Measurements from ENCODE around the gene PCAT7. TPM values are rescaled to one million over a fixed set of nuclear protein-coding genes. Genes with fewer than 3 reads are reported as not detected.

Gene PCAT7
- total RNA-seq, 6 donors from 2014 or later: 0.10 to 0.24 TPM; not detected in 4

DNA sequence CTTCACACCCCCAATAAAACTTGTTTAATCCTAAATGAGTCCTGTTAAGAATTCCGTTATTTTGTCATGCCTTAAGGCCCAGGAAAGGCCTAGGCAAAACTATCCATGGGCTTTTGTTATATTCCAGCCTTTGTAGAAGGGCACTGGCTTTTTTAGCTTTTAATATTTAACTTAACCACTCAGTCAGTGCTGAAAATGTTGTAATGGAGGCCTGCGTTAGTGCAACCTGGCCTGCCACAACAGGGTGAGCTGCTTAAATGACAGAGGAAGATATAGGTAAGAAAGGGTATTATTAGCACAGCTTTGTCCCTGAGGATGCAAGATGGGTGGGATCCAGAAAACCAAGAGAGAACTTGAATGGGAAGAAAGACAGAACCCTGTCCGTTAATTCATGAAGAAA is 40.2 kb upstream of the PCAT7 start:
- H3K36me3 ChIP-seq: no peaks in the 10 kb centered on the region
- H3K27me3 ChIP-seq: no peaks in the 10 kb centered on the region
- no peak overlapping the region for H3K4me3 ChIP-seq
- TF ChIP-seq EP300 (IDR thresholded peaks at IDR 0.05) (no peak), POLR2AphosphoS5 (IDR thresholded peaks at IDR 0.05) (no peak), POLR2A (IDR thresholded peaks at IDR 0.05) (no peak)
- TF ChIP-seq, protein P1, sequence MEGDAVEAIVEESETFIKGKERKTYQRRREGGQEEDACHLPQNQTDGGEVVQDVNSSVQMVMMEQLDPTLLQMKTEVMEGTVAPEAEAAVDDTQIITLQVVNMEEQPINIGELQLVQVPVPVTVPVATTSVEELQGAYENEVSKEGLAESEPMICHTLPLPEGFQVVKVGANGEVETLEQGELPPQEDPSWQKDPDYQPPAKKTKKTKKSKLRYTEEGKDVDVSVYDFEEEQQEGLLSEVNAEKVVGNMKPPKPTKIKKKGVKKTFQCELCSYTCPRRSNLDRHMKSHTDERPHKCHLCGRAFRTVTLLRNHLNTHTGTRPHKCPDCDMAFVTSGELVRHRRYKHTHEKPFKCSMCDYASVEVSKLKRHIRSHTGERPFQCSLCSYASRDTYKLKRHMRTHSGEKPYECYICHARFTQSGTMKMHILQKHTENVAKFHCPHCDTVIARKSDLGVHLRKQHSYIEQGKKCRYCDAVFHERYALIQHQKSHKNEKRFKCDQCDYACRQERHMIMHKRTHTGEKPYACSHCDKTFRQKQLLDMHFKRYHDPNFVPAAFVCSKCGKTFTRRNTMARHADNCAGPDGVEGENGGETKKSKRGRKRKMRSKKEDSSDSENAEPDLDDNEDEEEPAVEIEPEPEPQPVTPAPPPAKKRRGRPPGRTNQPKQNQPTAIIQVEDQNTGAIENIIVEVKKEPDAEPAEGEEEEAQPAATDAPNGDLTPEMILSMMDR (IDR thresholded peaks at IDR 0.05): no peak
- H3K9me3 ChIP-seq: no peaks in the 10 kb centered on the region
- DNase-seq (no peak), ATAC-seq (ENCODE audit: low FRiP score in 2 of 2) (no peak)
- 76 to 86% methylated on average over 3 of the region's 3 CpGs for WGBS, 2 donors
- no peak overlapping the region for H3K27ac ChIP-seq
- no peaks in the 10 kb centered on the region for H3K4me1 ChIP-seq

DNA sequence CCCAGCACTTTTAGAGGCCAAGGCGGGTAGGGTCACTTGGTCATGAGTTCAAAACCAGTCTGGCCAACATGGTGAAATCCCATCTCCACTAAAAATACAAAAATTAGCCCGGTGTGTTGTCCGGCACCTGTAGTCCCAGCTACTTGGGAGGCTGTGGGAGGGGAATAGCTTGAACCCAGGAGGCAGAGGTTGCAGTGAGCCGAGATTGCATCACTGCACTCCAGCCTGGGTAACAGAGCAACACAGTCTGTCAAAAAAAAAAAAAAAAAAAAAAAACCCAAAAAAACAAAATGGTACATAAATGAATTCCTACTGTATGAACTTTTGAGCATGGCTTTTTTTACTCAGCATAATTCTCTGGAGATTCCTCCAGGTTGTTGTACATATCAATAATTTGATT is 37.6 kb upstream of the PCAT7 start:
- Histone ChIP-seq H3K27ac (no peak overlapping the region), H3K4me3 (no peak overlapping the region), H3K4me1 (no peaks in the 10 kb centered on the region), H3K36me3 (no peaks in the 10 kb centered on the region), H3K9me3 (no peaks in the 10 kb centered on the region), H3K27me3 (no peaks in the 10 kb centered on the region)
- TF ChIP-seq EP300 (IDR thresholded peaks at IDR 0.05) (no peak), POLR2AphosphoS5 (IDR thresholded peaks at IDR 0.05) (no peak), POLR2A (IDR thresholded peaks at IDR 0.05) (no peak)
- TF ChIP-seq, protein P1 (IDR thresholded peaks at IDR 0.05): no peak
- ATAC-seq (ENCODE audit: low FRiP score in 2 of 2) (no peak), DNase-seq (no peak)
- 94 to 100% methylated on average over 4 of the region's 4 CpGs for WGBS, 2 donors

DNA sequence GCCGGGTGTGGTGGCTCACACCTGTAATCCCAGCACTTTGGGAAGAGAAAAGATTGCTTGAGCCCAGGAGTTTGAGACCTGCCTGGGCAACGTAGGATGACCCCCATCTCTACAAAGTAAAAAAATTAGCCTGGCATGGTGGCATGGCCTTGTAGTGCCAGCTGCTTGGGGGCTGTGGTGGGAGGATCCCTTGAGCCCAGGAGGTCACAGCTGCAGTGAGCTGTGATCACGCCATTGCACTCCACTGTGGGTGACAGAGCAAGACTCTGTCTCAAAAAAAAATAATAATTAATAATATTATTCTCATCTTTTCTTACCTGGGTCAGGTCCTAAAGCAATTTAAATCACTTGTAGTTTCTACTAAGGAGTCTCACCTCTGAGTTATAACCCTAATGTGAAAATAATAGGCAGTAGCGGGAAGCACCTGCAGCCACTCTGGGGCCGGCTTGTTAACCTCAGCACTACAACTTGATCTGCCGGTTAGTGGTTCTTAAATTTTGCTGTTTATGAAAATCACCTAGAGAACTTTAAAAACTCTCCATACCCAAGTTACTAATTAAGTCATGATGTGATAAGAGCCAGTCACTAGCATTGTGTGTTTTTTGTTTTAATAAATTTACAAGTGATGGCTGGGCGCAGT is 29.4 kb upstream of the PCAT7 start:
- no peaks in the 10 kb centered on the region for H3K4me1 ChIP-seq
- no peak overlapping the region for H3K4me3 ChIP-seq

DNA sequence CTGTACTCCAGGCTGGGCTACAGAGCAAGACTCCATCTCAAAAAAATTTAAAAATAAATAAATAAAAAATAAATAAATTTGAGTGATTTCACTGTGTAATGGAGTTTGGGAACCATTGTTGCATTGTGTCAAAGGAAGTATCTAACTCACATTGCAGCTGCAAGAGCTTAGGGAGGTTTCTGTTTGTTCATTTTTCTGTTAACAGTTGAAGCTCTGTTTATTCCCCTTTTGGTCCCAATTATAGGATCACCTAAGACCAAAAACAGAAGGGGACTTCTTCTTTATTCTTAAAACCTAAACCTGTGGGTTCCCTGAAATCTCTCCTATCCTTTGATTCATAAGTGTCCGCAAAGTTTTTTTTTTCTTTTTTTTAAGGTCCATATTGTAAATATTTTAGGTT is 28.6 kb upstream of the PCAT7 start:
- Histone ChIP-seq H3K4me3 (no peak overlapping the region), H3K4me1 (no peaks in the 10 kb centered on the region), H3K36me3 (no peaks in the 10 kb centered on the region), H3K27ac (no peak overlapping the region), H3K9me3 (no peaks in the 10 kb centered on the region), H3K27me3 (no peaks in the 10 kb centered on the region)
- no peak for TF ChIP-seq POLR2A (IDR thresholded peaks at IDR 0.05)
- no peak for TF ChIP-seq POLR2AphosphoS5 (IDR thresholded peaks at IDR 0.05)
- TF ChIP-seq, protein P1 (IDR thresholded peaks at IDR 0.05): no peak
- ATAC-seq (ENCODE audit: low FRiP score in 2 of 2) (no peak), DNase-seq (no peak)
- whole genome bisulfite sequencing, 2 donors: 94 to 100% methylated on average over 1 of the region's 1 CpG

More for the DNA sequence above, 29.4 kb upstream of the PCAT7 start:
- WGBS, 2 donors: 81 to 87% methylated on average over 7 of the region's 7 CpGs
- no peak for DNase-seq
- H3K36me3 ChIP-seq: no peaks in the 10 kb centered on the region
- no peaks in the 10 kb centered on the region for H3K27me3 ChIP-seq
- no peak overlapping the region for H3K27ac ChIP-seq
- H3K9me3 ChIP-seq: no peaks in the 10 kb centered on the region
- TF ChIP-seq, protein P1 (IDR thresholded peaks at IDR 0.05): no peak
- TF ChIP-seq POLR2AphosphoS5 (IDR thresholded peaks at IDR 0.05): no peak
- no peak for TF ChIP-seq EP300 (IDR thresholded peaks at IDR 0.05)
- TF ChIP-seq POLR2A (IDR thresholded peaks at IDR 0.05): no peak
- no peak for ATAC-seq (ENCODE audit: low FRiP score in 2 of 2)

DNA sequence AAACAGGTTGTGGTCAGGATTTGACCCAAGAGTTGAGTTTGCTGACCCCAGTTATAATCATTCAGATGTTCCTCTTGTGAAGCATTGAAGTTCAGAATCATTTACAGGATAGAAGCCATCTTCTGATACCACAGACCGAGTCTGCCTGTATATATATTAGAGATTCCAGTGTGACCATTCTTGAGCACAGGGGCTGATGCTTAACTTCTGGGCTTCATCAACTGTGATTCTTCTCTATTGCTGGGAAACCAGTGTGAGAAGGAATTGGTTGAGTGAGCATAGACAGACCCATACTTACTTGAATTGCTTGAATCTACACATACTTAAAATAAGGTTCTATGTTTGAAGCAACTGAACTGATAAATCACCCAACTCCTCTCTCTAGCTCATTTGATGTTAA is 27.9 kb upstream of the PCAT7 start:
- no peak for ATAC-seq (ENCODE audit: low FRiP score in 2 of 2)
- WGBS, 2 donors: 47 to 61% methylated on average over 1 of the region's 1 CpG
- no peak for DNase-seq
- TF ChIP-seq, protein P1 (IDR thresholded peaks at IDR 0.05): no peak
- no peak for TF ChIP-seq POLR2AphosphoS5 (IDR thresholded peaks at IDR 0.05)
- TF ChIP-seq EP300 (IDR thresholded peaks at IDR 0.05): no peak
- no peak for TF ChIP-seq POLR2A (IDR thresholded peaks at IDR 0.05)
- no peaks in the 10 kb centered on the region for H3K36me3 ChIP-seq
- H3K27me3 ChIP-seq: no peaks in the 10 kb centered on the region
- no peaks in the 10 kb centered on the region for H3K4me1 ChIP-seq
- H3K4me3 ChIP-seq: no peak overlapping the region
- no peaks in the 10 kb centered on the region for H3K9me3 ChIP-seq
- H3K27ac ChIP-seq: no peak overlapping the region

Data from upper lobe of left lung (tissue), 6 donors.